SU-DHL-6 (cell line): ENCODE data around the gene PTPN20.

Experiments
- H2AFZ ChIP-seq: fragments of 200-600 bp; sonication (generic); 2 replicates; pipeline ENCODE4 v1.6.1; 2014; ENCODE audit warnings: low read depth, mild to moderate bottlenecking, moderate library complexity, mixed read lengths, antibody characterized with exemption, low read length; ENCODE audit not compliant: severe bottlenecking
- H3F3A ChIP-seq: fragments of 200-600 bp; shearing (Covaris generic); 2 replicates; pipeline ENCODE4 v1.6.0; 2016; ENCODE audit warnings: antibody characterized with exemption, mild to moderate bottlenecking; ENCODE audit not compliant: insufficient read depth
- H3K27ac ChIP-seq: fragments of 200-600 bp; sonication (generic); 2 replicates; pipeline ENCODE4 v1.5.1; 2016; ENCODE audit warnings: low read depth, mild to moderate bottlenecking, low read length, moderate library complexity, mixed read lengths
- H3K27me3 ChIP-seq: fragments of 200-600 bp; sonication (generic), shearing (Covaris generic); 2 replicates; pipeline ENCODE4 v1.6.0; 2014; ENCODE audit warnings: mild to moderate bottlenecking, low read length
- H3K36me3 ChIP-seq: fragments of 200-600 bp; sonication (generic); 2 replicates; pipeline ENCODE4 v1.6.1; 2014; ENCODE audit warnings: mild to moderate bottlenecking, low read length, mixed read lengths
- H3K4me2 ChIP-seq: fragments of 300-600, 200-600 bp; shearing (Covaris generic), sonication (generic); 2 replicates; pipeline ENCODE4 v1.6.0; 2014; ENCODE audit warnings: low read length, low read depth, mild to moderate bottlenecking; ENCODE audit not compliant: poor library complexity, severe bottlenecking
- H3K4me3 ChIP-seq: fragments of 200-600 bp; sonication (generic); 2 replicates; pipeline ENCODE4 v1.5.1; 2014; ENCODE audit warnings: antibody characterized with exemption, low read length, mild to moderate bottlenecking, mixed read lengths; ENCODE audit not compliant: insufficient read depth, poor library complexity, severe bottlenecking
- H3K79me2 ChIP-seq: fragments of 200-600 bp; sonication (generic); 2 replicates; pipeline ENCODE4 v1.6.1; 2014; ENCODE audit warnings: mild to moderate bottlenecking, low read length, moderate library complexity; ENCODE audit not compliant: insufficient read depth
- H3K9ac ChIP-seq: fragments of 200-600 bp; sonication (generic); 2 replicates; pipeline ENCODE4 v1.7.0; 2014; ENCODE audit warnings: mild to moderate bottlenecking, low read length
- H3K9me2 ChIP-seq: fragments of 200-600 bp; sonication (generic); replicated peaks from 2 replicates; pipeline ENCODE4 v1.6.1; 2014; ENCODE audit warnings: low read length; ENCODE audit not compliant: insufficient read depth
- H3K9me3 ChIP-seq: fragments of 200-600 bp; sonication (generic); 2 replicates; pipeline ENCODE4 v1.6.1; 2014; ENCODE audit warnings: low read length, mixed read lengths; ENCODE audit not compliant: insufficient read depth
- H4K20me1 ChIP-seq: fragments of 200-600 bp; sonication (generic); 2 replicates; pipeline ENCODE4 v1.6.1; 2014; ENCODE audit warnings: low read depth, mild to moderate bottlenecking, antibody characterized with exemption, low read length, moderate library complexity, mixed read lengths
- EZH2phosphoT487 ChIP-seq: fragments of 200-600 bp; sonication (generic), shearing (Covaris generic); conservative IDR thresholded peaks from 2 replicates; pipeline ENCODE4 v1.6.1; 2018; ENCODE audit warnings: mild to moderate bottlenecking, antibody characterized with exemption, low read length, moderate library complexity, mixed read lengths
- TF ChIP-seq, protein P1 (sequence below): fragments of 200-600 bp; sonication (generic); IDR thresholded peaks from one replicate; pipeline ENCODE4 v1.5.1; 2017; ENCODE audit warnings: antibody characterized with exemption, mild to moderate bottlenecking, low read length, moderate library complexity; ENCODE audit not compliant: insufficient read depth, poor library complexity, severe bottlenecking

Gene PTPN20

DNA sequence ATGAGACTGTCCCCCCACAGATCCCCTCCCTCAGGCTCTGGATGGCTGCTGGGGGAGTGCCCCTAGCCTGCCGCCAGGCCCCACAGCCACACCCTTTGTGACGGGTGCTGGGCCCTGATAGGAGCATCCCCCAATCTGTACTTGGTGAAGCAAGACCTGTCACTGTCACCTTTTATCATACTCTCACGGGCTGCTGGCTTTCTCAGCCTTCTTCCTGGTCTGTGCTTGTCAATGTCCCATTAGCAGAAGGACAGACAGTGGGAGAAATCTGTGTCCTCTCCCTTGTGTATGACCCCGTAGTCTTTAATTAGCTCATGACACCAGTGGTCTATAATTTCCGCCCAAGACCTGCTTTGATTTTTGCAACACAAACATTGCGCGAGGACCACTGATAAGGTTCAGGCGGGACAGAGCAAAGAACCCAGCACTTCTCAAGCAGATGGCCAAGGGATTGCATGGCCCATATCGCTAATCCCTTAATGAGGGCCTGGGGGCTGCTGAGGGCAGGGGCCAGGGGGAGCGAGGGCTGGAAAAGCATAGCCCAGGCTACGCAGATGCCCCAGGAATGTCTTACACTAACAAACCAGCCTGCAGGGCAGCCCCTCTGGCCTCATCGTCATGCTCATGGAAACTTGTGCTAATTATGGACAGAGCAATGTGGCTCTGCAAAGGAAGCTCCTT lies 127.8 kb downstream of the PTPN20 start:
- H3F3A ChIP-seq: no peaks in the 10 kb centered on the region
- H3K79me2 ChIP-seq: no peaks in the 10 kb centered on the region
- H3K4me2 ChIP-seq: no peak overlapping the region
- TF ChIP-seq, protein P1, sequence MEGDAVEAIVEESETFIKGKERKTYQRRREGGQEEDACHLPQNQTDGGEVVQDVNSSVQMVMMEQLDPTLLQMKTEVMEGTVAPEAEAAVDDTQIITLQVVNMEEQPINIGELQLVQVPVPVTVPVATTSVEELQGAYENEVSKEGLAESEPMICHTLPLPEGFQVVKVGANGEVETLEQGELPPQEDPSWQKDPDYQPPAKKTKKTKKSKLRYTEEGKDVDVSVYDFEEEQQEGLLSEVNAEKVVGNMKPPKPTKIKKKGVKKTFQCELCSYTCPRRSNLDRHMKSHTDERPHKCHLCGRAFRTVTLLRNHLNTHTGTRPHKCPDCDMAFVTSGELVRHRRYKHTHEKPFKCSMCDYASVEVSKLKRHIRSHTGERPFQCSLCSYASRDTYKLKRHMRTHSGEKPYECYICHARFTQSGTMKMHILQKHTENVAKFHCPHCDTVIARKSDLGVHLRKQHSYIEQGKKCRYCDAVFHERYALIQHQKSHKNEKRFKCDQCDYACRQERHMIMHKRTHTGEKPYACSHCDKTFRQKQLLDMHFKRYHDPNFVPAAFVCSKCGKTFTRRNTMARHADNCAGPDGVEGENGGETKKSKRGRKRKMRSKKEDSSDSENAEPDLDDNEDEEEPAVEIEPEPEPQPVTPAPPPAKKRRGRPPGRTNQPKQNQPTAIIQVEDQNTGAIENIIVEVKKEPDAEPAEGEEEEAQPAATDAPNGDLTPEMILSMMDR: no peak
- no peak for TF ChIP-seq EZH2phosphoT487
- H3K9ac ChIP-seq: no peak overlapping the region
- no peak overlapping the region for H2AFZ ChIP-seq
- no peaks in the 10 kb centered on the region for H3K36me3 ChIP-seq
- no peaks in the 10 kb centered on the region for H3K27me3 ChIP-seq
- no peaks in the 10 kb centered on the region for H3K9me3 ChIP-seq
- no peaks in the 10 kb centered on the region for H4K20me1 ChIP-seq
- H3K4me3 ChIP-seq: no peak overlapping the region
- no peaks in the 10 kb centered on the region for H3K9me2 ChIP-seq
- no peak overlapping the region for H3K27ac ChIP-seq

DNA sequence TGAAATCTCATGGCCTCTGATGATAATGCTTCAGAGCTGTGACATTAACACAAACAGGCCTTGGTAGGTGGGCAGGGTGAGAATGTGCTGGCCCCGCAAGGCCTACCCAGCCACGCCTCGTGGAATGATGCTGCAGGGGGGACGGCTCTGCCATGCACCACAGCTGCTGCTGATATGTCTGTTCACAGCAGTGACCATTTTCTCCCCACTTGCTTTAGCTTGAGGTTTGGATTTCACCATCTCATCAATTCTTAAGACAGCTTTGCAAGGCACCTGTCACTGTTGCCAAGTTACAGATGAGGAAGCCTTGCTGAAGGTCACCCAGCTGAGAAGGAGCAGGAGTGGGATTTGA lies 128.3 kb downstream of the PTPN20 start:
- no peak for TF ChIP-seq EZH2phosphoT487
- TF ChIP-seq, protein P1: no peak
- Histone ChIP-seq H3K9me3 (no peaks in the 10 kb centered on the region), H3K9ac (no peak overlapping the region), H3K27me3 (no peaks in the 10 kb centered on the region), H2AFZ (no peak overlapping the region), H3F3A (no peaks in the 10 kb centered on the region), H3K79me2 (no peaks in the 10 kb centered on the region), H3K27ac (no peak overlapping the region), H3K4me3 (no peak overlapping the region), H3K36me3 (no peaks in the 10 kb centered on the region), H4K20me1 (no peaks in the 10 kb centered on the region), H3K4me2 (no peak overlapping the region), H3K9me2 (no peaks in the 10 kb centered on the region)

DNA sequence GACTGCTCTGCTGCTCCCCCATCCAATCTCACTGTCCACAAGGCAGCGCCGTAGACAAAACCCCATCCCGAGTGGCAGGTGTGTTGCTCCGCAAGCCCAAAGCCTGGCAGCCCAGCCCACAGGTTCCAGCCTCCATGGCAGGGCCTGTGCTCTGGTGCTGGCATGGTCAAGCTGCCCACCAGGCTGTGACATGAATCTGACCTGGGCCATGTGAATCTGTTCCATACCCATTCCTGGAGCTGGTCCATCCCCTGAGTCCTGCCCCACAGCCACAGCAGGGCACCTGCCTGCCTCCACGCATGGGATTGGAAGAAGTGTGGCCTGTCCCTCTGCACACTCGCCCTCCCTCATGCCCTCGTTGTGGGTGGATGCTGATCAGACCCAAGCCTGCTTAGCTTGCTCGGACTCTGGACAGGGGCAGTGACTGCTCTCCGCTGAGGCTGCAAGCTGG lies 128.8 kb downstream of the PTPN20 start:
- TF ChIP-seq, protein P1: no peak
- TF ChIP-seq EZH2phosphoT487: no peak
- H4K20me1 ChIP-seq: no peaks in the 10 kb centered on the region
- no peak overlapping the region for H3K27ac ChIP-seq
- no peaks in the 10 kb centered on the region for H3K79me2 ChIP-seq
- no peak overlapping the region for H3K9ac ChIP-seq
- no peaks in the 10 kb centered on the region for H3F3A ChIP-seq
- H3K9me3 ChIP-seq: no peaks in the 10 kb centered on the region
- H3K36me3 ChIP-seq: no peaks in the 10 kb centered on the region
- no peaks in the 10 kb centered on the region for H3K27me3 ChIP-seq
- H2AFZ ChIP-seq: no peak overlapping the region
- no peak overlapping the region for H3K4me2 ChIP-seq
- H3K9me2 ChIP-seq: no peaks in the 10 kb centered on the region
- H3K4me3 ChIP-seq: no peak overlapping the region
